A549 (cell line): Measurements from ENCODE around the gene MYO18B. TPM values are rescaled to one million over a fixed set of nuclear protein-coding genes. Genes with fewer than 3 reads are reported as not detected.

Experiments used
- ATAC-seq, 2 experiments: fragments of 200-7000 bp in 1 of 2; fragments of >200 bp in 1 of 2; cut with Nextera tagmentation in 1 of 2; cut with Tn5 transposase in 1 of 2; 3 replicates each; pipeline versions ENCODE4 v1.8.0 to v1.9.1; 2018 to 2020; ENCODE audit warnings: mild to moderate bottlenecking in 1 of 2, moderate library complexity in 1 of 2
- CTCF ChIA-PET: fragments of 300-600 bp; sonication (Branson Sonifier 250); formaldehyde crosslinking; extraction: SDS; loops from one replicate; lab custom pipeline; 2021; ENCODE audit warnings: antibody characterized with exemption, inconsistent platforms; lab: Yijun Ruan, JAX
- POLR2A ChIA-PET: fragments of 350-600 bp; formaldehyde crosslinking; extraction: SDS; loops from one replicate; lab custom pipeline; 2021; ENCODE audit warnings: antibody characterized with exemption, inconsistent platforms; lab: Yijun Ruan, JAX
- DNase-seq, 2 experiments: peaks; one replicate each; pipeline versions ENCODE4 v3.0.0 to v3.0.0-alpha.2; 2011 to 2016; ENCODE audit warnings: low read depth in 1 of 2, low spot score in 1 of 2
- FAIRE-seq: peaks from 2 replicates; lab custom pipeline; 2011; peaks lifted over from hg19 to GRCh38; lab: Jason Lieb, UNC
- H3K27ac ChIP-seq, 2 experiments: fragments of >200 bp; sonication (Bioruptor Twin); formaldehyde crosslinking; 3 replicates each; pipeline ENCODE4 v1.5.1; 2016 to 2017
- H3K4me1 ChIP-seq: fragments of >200 bp; sonication (Bioruptor Twin); formaldehyde crosslinking; 3 replicates; pipeline ENCODE4 v1.6.1; 2016
- H3K4me2 ChIP-seq: fragments of >200 bp; sonication (Bioruptor Twin); formaldehyde crosslinking; 3 replicates; pipeline ENCODE4 v1.6.1; 2016
- H3K4me3 ChIP-seq: fragments of >200 bp; sonication (Bioruptor Twin); formaldehyde crosslinking; 3 replicates; pipeline ENCODE4 v1.5.1; 2016
- H3K9me3 ChIP-seq: fragments of >200 bp; sonication (Bioruptor Twin); formaldehyde crosslinking; 3 replicates; pipeline ENCODE4 v1.6.1; 2016
- BHLHE40 ChIP-seq: IDR thresholded peaks from 2 replicates; pipeline ENCODE4 v1.6.1; 2012; ENCODE audit warnings: low read depth, low read length, inconsistent platforms
- CBX2 ChIP-seq: fragments of 200-600 bp; sonication (generic); IDR thresholded peaks from 2 replicates; pipeline ENCODE4 v1.6.1; 2016; ENCODE audit warnings: low read depth, mild to moderate bottlenecking, borderline replicate concordance
- CBX8 ChIP-seq: fragments of 200-600 bp; sonication (generic); IDR thresholded peaks from 2 replicates; pipeline ENCODE4 v1.6.1; 2016
- CEBPB ChIP-seq, 2 experiments: fragments of >200 bp in 1 of 2; sonication (Bioruptor Twin) in 1 of 2; formaldehyde crosslinking in 1 of 2; IDR thresholded peaks; 2 replicates each; pipeline ENCODE4 v1.6.1; 2012 to 2016
- CHD2 ChIP-seq: fragments of 150-350 bp; IDR thresholded peaks from 2 replicates; pipeline ENCODE4 v1.6.1; 2014; ENCODE audit warnings: low read length; ENCODE audit not compliant: partially characterized antibody
- CHD4 ChIP-seq: fragments of 200-600 bp; sonication (generic); IDR thresholded peaks from 2 replicates; pipeline ENCODE4 v1.6.1; 2016; ENCODE audit warnings: antibody characterized with exemption, mild to moderate bottlenecking, borderline replicate concordance
- EHF ChIP-seq: fragments of 250-450 bp; sonication (Bioruptor Pico); IDR thresholded peaks from 2 replicates; pipeline ENCODE4 v1.5.0; 2020; ENCODE audit warnings: mild to moderate bottlenecking
- FOSB ChIP-seq: fragments of 250-450 bp; sonication (Bioruptor Pico); IDR thresholded peaks from 2 replicates; pipeline ENCODE4 v1.5.0; 2020; ENCODE audit warnings: mild to moderate bottlenecking, moderate library complexity
- FOSL2 ChIP-seq, 2 experiments: fragments of 450-650 bp in 1 of 2; fragments of >200 bp in 1 of 2; sonication (Bioruptor Twin) in 1 of 2; formaldehyde crosslinking; IDR thresholded peaks; 2 replicates each; pipeline versions ENCODE4 v1.5.0 to v1.6.1; 2016 to 2020; ENCODE audit warnings: mild to moderate bottlenecking in 1 of 2, moderate library complexity in 1 of 2
- HDAC2 ChIP-seq: fragments of 200-600 bp; sonication (generic); IDR thresholded peaks from 2 replicates; pipeline ENCODE4 v1.6.1; 2016
- JUN ChIP-seq, 2 experiments: fragments of >200 bp; sonication (Bioruptor Twin); formaldehyde crosslinking; IDR thresholded peaks; 2 replicates in 1 of 2; 3 replicates in 1 of 2; pipeline ENCODE4 v1.6.1; 2016 to 2017
- KDM1A ChIP-seq: fragments of 200-600 bp; sonication (generic); IDR thresholded peaks from 2 replicates; pipeline ENCODE4 v1.6.1; 2016; ENCODE audit warnings: low read depth, mild to moderate bottlenecking
- MAZ ChIP-seq: fragments of 150-350 bp; IDR thresholded peaks from 2 replicates; pipeline ENCODE4 v1.6.1; 2014; ENCODE audit warnings: antibody characterized with exemption, low read depth, low read length, borderline replicate concordance
- MYC ChIP-seq: IDR thresholded peaks from 2 replicates; pipeline ENCODE4 v1.6.1; 2012; ENCODE audit warnings: mild to moderate bottlenecking, inconsistent platforms, low read length, improper control_type of control experiment, borderline replicate concordance
- PHF8 ChIP-seq: fragments of 200-600 bp; sonication (generic); IDR thresholded peaks from 2 replicates; pipeline ENCODE4 v1.6.1; 2016; ENCODE audit warnings: low read depth, mild to moderate bottlenecking, antibody characterized with exemption, moderate library complexity, borderline replicate concordance
- POLR2AphosphoS2 ChIP-seq: conservative IDR thresholded peaks from 2 replicates; pipeline ENCODE4 v1.6.1; 2012; ENCODE audit warnings: low read length, improper control_type of control experiment, inconsistent platforms
- RARB ChIP-seq: fragments of 250-450 bp; sonication (Bioruptor Pico); IDR thresholded peaks from 2 replicates; pipeline ENCODE4 v1.8.0; 2021; ENCODE audit warnings: mild to moderate bottlenecking, moderate library complexity
- WGBS: methylation state at CpG from one replicate; pipeline ENCODE4 v1.1.6; 2017; ENCODE audit errors: missing lambda C conversion rate; 5-methylcytosine and 5-hydroxymethylcytosine counted together
- polyA plus RNA-seq, 4 experiments: library from polyadenylated mRNA; depleted of rRNA in 3 of 4; stranded (reverse); fragments of >200 nt; fragmentation: RNase III in 1 of 4; extraction: RNeasy Plus Mini Kit Qiagen cat#74134 plus additional on column Dnase treatment in 1 of 4; gene quantifications; 2 replicates in 3 of 4; 3 replicates in 1 of 4; pipeline ENCODE4 v1.2.3, GENCODE V29; 2011 to 2017
- TF ChIP-seq, protein P1 (sequence below): fragments of 250-450 bp; sonication (Bioruptor Pico); IDR thresholded peaks from 2 replicates; pipeline ENCODE4 v1.5.0; 2020; ENCODE audit warnings: low read depth, mild to moderate bottlenecking, moderate library complexity

The MYO18B gene
- polyA plus RNA-seq, 2 of the 4 experiments (the other 2 are of a cell fraction) = 0.01 TPM

DNA sequence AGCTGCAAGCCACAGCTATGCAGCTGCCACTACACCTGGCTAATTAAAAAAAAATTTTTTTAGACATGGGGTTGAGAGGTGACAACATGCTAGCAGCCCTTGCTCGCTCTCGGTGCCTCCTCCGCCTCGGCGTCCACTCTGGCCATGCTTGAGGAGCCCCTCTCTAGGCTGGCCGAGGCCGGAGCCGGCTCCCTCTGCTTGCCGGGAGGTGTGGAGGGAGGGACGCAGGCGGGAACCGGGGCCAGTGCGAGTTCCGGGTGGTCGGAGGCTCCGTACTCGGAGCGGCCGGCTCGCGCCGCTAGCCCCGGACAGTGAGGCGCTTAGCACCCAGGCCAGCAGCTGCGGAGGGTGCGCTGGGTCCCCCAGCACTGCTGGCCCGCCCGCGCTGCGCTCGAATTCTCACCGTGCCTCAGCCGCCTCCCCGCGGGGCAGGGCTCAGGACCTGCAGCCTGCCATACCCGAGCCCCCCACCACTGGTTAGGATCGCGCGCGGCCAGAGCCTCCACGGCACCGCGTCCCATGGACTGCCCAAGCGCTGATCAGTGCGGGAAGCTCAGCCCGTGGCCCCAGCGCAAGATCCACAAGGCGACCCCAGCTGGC, 10.7 kb downstream of the MYO18B start:
- FAIRE-seq (no peak), ATAC-seq (no peak), DNase-seq (no peak)
- H3K4me1 ChIP-seq = peaks cover 27% of the 10 kb centered on the region
- no peak overlapping the region for H3K27ac ChIP-seq
- H3K4me3 ChIP-seq = no peak overlapping the region
- POLR2A ChIA-PET = no interaction called here
- CTCF ChIA-PET = interaction anchor here (1.1 kb wide), 1 partner anchor 20 kb away, joined by 3 read pairs; no protein-coding TSS in a partner anchor
- H3K4me2 ChIP-seq = no peak overlapping the region
- 74% methylated on average over 12 of the region's 48 CpGs for WGBS
- H3K9me3 ChIP-seq = no peaks in the 10 kb centered on the region
- TF ChIP-seq CBX2 (no peak), CHD2 (no peak), EHF (CRISPR knock-in tag) (no peak), FOSB (CRISPR knock-in tag) (no peak), RARB (CRISPR knock-in tag) (no peak), BHLHE40 (no peak)
- TF ChIP-seq, all 56 proteins: peak for 0

DNA sequence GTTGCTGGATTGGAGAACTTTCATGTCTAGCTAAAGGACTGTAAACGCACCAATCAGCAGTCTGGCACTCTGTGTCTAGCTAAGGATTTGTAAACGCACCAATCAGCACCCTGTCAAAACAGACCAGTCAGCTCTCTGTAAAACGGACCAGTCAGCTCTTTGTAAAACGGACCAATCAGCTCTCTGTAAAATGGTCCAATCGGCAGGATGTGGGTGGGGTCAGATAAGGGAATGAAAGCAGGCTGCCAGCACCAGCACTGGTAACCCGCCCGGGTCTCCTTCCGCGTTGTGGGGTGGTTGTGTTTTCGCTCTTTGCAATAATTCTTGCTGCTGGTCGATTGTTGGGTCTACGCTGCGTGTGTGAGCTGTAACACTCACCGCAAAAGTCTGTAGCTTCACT, 11.3 kb downstream of the MYO18B start:
- FAIRE-seq = no peak
- TF ChIP-seq FOSL2 (IDR thresholded peaks at IDR 0.05) (no peak), FOSL2 (CRISPR knock-in tag; IDR thresholded peaks at IDR 0.05) (no peak)
- H3K27ac ChIP-seq = no peak overlapping the region
- DNase-seq = no peak
- WGBS = 82% methylated on average over 10 of the region's 14 CpGs
- H3K4me2 ChIP-seq = no peak overlapping the region
- POLR2A ChIA-PET = no interaction called here
- ATAC-seq = no peak
- H3K9me3 ChIP-seq = no peaks in the 10 kb centered on the region
- peaks cover 22% of the 10 kb centered on the region; the same call in 2 of the 3 replicates for H3K4me1 ChIP-seq
- H3K4me3 ChIP-seq = no peak overlapping the region
- CTCF ChIA-PET = interaction anchor here (1.1 kb wide), 1 partner anchor 20 kb away, joined by 3 read pairs; no protein-coding TSS in a partner anchor

DNA sequence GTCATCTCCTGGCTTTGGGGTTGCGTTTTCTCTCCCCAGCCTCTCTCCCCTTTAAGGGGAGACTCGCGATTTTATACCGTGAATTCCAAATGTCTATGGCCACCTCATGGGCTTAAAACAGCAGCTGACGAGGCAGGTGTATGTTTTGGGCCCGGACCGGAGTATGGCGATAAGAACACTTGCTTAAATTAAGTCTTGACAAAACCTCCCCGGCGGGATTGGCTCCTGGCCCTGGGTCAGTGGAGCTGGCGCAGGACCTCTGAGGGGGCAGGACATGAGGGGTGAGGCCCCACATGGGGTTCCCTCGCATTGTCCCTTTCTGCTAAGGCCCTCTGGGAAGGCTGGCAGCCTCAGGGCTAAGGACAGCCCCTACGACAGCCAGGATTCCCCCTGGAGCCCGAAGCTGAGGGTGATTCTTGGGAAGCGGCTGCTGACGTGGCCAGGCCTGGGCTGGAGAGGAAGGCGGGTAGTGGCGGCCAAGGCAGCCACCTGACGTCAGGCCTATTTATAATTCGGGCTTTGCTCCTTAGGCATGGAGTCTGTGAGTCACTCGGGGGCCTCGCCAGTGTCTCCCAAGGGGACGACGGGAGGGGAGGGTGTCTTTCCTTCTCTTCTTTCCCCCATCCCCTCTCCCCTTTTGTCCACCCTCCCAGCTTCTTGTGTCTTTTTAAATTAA, 12.7 kb downstream of the MYO18B start:
- peak in 1 of 2 experiments; percentile 60 for DNase-seq
- no peaks in the 10 kb centered on the region for H3K9me3 ChIP-seq
- no peak for TF ChIP-seq FOSB (CRISPR knock-in tag)
- FAIRE-seq = no peak
- H3K27ac ChIP-seq = peak overlapping the region; percentile 27 to 66; a peak in 3 of 6 replicates
- ChIA-PET POLR2A (no interaction called here), CTCF (interaction anchor here (0.7 to 6.1 kb wide), 3 partner anchors 9 to 18 kb away, joined by 3 to 31 read pairs (median 3); no protein-coding TSS in a partner anchor)
- peak; percentile 32 to 80; a peak in 4 of 6 replicates for ATAC-seq
- no peak overlapping the region for H3K4me3 ChIP-seq
- H3K4me1 ChIP-seq = peaks cover 22% of the 10 kb centered on the region; the same call in 2 of the 3 replicates
- 62% methylated on average over 19 of the region's 24 CpGs for WGBS
- no peak overlapping the region; the same call in 2 of the 3 replicates for H3K4me2 ChIP-seq

DNA sequence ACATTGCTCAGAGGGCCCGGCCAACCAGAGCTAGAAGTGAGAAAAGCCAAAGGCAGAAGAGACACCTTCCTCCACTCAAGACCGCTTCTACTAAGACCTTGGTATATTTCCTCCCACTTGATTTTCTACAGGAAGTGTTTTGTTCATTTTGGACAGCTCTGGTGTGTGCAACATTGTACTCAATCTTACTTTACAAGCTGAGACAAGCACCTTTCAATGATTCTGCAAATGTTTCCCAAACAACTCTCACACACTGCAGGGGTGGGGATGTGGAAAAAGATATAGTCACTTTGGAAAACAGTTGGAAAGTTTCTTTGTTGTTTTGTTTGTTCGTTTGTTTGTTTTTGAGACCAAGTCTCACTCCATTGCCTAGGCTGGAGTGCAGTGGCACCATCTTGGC, 15.7 kb downstream of the MYO18B start:
- Histone ChIP-seq H3K27ac (0 out of 6 replicates have a peak overlapping the region, but pooled peaks of 1 of the 2 experiments have one; percentile 41), H3K4me2 (no peak overlapping the region), H3K4me1 (peaks cover 16% of the 10 kb centered on the region; the same call in 2 of the 3 replicates), H3K4me3 (no peak overlapping the region)
- 74% methylated on average over 3 of the region's 3 CpGs for WGBS
- CTCF ChIA-PET = interaction anchor here (6.1 kb wide), 1 partner anchor 15 kb away, joined by 31 read pairs; no protein-coding TSS in a partner anchor
- POLR2A ChIA-PET = interaction anchor here (0.6 kb wide), 1 partner anchor 32 kb away, joined by 4 read pairs; no protein-coding TSS in a partner anchor
- ATAC-seq = no peak
- no peak for FAIRE-seq
- TF ChIP-seq PHF8 (no peak), POLR2AphosphoS2 (no peak), MAZ (no peak), CEBPB (IDR thresholded peaks at IDR 0.05) (no peak), JUN (IDR thresholded peaks at IDR 0.05) (no peak), HDAC2 (no peak), RARB (CRISPR knock-in tag) (no peak), MYC (no peak), KDM1A (no peak), CHD4 (no peak), CBX8 (no peak)
- TF ChIP-seq, protein P1, sequence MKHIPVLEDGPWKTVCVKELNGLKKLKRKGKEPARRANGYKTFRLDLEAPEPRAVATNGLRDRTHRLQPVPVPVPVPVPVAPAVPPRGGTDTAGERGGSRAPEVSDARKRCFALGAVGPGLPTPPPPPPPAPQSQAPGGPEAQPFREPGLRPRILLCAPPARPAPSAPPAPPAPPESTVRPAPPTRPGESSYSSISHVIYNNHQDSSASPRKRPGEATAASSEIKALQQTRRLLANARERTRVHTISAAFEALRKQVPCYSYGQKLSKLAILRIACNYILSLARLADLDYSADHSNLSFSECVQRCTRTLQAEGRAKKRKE = no peak
- TF ChIP-seq, all 56 proteins: peak for 0
- H3K9me3 ChIP-seq = no peaks in the 10 kb centered on the region
- no peak for DNase-seq
